LNCAP (cell line): ENCODE data around the gene MYO18B.

Source experiments
- TF ChIP-seq, protein P1 (sequence below): fragments of 450-650 bp; IDR thresholded peaks from 2 replicates; pipeline ENCODE4 v1.5.1; 2017; ENCODE audit warnings: mild to moderate bottlenecking

Gene MYO18B

DNA sequence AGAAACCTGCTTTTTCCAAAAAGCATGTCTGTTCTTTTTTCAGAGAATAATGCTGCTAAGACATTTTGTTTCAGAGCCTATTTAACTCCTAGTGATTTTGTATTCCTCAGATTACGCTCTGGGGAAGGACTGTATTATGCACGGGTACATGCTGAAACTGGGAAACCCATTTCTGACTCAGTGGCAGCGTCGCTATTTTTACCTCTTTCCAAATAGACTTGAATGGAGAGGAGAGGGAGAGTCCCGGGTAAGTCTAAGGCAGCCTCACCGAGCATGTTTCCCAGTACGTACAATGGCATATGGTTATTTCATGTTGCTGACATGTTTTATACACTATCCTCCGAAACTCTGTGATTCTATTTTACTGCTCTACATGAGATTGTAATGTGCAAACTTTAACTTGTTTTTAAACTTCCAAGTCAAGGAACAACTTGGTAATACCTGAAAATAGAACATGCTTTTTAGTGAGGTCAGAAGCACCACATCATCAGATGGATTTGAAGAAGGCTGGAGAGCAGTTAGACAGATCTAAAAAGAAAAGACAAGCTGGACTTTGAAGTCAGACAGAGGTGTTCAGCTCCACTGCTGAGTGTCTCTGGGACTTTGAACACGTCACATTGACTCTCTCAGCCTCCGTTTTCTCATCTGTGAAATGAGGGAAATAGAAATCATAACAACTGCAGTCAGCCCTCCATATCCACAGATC lies 23.7 kb upstream of the MYO18B start:
- TF ChIP-seq, protein P1, sequence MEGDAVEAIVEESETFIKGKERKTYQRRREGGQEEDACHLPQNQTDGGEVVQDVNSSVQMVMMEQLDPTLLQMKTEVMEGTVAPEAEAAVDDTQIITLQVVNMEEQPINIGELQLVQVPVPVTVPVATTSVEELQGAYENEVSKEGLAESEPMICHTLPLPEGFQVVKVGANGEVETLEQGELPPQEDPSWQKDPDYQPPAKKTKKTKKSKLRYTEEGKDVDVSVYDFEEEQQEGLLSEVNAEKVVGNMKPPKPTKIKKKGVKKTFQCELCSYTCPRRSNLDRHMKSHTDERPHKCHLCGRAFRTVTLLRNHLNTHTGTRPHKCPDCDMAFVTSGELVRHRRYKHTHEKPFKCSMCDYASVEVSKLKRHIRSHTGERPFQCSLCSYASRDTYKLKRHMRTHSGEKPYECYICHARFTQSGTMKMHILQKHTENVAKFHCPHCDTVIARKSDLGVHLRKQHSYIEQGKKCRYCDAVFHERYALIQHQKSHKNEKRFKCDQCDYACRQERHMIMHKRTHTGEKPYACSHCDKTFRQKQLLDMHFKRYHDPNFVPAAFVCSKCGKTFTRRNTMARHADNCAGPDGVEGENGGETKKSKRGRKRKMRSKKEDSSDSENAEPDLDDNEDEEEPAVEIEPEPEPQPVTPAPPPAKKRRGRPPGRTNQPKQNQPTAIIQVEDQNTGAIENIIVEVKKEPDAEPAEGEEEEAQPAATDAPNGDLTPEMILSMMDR: no peak

DNA sequence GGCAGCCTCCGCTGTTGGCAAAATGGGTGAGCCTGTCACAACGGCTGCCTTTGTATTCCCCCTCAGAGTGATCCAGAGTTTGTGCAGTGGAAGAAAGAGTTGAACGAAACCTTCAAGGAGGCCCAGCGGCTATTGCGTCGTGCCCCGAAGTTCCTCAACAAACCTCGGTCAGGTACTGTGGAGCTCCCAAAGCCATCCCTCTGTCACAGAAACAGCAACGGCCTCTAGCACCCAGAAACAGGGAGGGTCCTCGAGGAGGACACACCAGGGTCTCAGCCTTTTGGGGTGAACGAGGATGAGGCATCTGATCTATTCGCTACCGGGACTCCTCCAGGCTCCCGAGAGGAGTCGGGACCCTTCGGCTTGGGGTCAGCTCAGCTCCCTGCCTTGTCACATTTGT lies 19.8 kb upstream of the MYO18B start:
- TF ChIP-seq, protein P1: no peak

DNA sequence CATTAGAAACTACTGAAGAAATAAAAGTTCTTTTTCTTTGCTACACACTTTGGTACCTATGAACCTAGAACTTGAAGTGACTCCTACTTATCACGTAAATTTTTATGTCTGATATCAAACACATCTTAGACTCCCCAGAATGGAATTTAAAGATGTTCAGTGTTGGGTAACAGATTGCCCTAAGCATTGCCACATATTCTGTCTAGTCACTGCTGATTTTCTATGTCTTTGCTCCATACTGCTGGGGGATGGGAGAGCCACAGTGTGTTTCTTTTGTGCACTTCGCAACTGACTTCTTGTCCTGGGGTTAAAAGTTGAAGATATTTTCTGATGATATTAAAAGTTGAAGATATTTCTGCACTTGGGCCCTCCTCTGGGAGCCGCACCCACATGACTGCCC lies 19.4 kb upstream of the MYO18B start:
- TF ChIP-seq, protein P1: no peak

DNA sequence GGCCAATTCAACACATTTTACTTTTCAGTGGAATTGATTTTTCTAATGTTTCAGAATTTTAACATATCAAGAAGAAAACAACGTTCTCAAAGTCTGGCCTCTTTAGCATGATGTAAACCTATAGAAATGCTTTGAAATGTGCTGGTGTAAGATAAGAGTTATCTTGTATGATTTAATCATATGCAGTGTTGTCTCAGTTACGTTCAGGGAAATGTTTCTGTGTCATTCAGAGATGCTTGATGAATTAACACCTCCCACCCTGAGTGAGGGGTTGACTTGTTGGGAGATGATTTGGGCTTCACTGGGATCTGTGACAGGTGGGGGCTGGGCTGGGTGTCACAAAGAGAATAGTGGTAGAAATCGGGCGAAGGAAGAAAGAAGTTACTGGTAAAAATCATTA lies 15.7 kb upstream of the MYO18B start:
- TF ChIP-seq, protein P1: no peak

DNA sequence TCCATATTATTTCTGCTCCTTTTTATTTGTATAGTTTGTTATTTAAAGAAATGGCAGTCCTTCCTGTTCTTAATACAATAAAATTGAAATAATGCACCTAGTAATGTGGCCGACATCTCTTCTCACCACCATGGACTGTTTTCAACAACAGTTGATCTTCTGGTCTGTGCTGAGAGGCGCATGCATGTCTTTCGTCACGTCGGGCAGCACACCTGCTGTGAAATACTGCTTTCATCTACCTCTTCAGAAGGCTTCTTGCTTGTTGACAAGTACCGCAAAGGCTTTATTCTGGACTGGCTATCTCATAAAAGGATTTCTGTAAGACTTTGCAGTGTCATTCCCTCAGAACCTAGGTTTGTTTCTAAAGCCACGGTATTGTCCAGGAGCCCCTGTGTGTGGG lies 13.9 kb upstream of the MYO18B start:
- TF ChIP-seq, protein P1: no peak

DNA sequence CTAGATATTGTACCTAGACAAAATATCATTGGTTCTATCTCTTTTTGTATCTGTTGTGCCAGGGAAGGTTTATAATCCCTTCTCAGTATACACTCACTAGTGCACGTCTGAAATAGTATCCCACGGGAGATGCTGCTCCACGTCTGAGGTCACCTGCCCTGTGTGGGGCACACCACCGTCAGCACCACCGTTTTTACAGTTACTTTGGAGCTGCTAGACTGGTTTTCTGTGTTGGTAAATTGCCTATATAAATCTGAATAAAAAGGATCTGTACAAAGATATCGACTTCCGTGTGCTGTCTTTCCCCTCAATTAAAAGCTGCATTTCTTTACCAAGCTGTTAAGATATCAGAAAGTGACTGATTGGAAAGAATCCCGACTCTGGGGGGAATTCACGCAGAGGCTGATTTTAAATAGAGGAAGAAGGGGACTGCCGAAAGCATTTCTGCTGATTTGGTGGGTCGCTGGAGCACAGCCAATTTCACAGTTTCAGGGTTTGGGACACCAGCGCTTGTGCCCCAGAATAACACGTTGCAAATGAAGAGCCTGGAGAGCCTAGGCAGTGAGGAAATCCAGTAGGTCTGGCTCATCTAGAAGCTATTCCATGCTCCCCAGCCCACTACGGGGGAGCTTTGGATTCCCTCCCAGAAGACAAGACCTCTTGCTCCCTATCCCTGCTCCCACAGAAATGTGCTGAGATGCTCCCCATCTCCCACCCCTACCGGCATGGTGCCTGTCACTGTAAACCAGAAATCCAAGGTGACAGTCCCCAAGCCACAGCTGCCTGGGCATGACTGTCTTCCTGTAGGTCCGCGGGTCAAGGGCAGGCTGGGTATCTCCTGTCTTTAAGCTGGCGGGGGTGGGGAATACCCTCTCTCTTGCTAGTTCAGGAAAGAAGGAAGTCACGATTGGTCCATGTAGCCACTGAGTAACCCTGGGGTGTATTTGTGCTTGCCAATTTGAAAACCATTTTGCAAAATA lies 12.7 kb upstream of the MYO18B start:
- TF ChIP-seq, protein P1: no peak

DNA sequence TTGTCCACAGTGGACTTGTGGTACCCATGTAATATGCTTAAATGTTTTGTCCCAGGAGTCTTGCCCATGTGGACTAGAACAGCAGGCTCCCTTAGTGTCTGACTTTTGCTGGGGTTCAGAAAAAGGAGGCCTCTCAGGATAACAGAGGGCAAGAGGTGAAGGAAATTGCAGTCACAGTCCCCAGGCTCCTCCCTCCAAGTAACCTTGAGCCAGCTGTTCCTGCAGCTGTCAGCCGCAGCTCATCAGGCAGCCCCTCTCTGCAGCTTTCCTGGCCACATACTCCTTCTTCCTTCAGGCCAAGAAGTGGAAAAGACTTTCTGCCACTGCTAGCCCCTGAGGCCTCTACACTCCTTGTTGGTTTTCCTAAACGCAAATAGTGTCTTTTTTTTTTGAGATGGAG lies 6.3 kb upstream of the MYO18B start:
- TF ChIP-seq, protein P1: no peak
